H1 (cell line): ENCODE data around the gene TTC39A. TPM values are rescaled to one million over a fixed set of nuclear protein-coding genes. Genes with fewer than 3 reads are reported as not detected.

Experiments used
- CTCF ChIA-PET: fragments of 300-600 bp; sonication (Branson Sonifier 250); formaldehyde crosslinking; loops from one replicate; lab custom pipeline; 2021; ENCODE audit not compliant: partially characterized antibody; lab: Charles Lee
- POLR2A ChIA-PET: fragments of 300-600 bp; sonication (Branson Sonifier 250); formaldehyde crosslinking; loops from one replicate; lab custom pipeline; 2021; ENCODE audit warnings: inconsistent platforms; ENCODE audit not compliant: partially characterized antibody; lab: Charles Lee
- DNase-seq, 2 experiments: peaks; one replicate each; pipeline versions ENCODE4 v3.0.0 to v3.0.0-alpha.2; 2010 to 2022; ENCODE audit warnings: low spot score in 2 of 2, low read depth in 1 of 2, mixed read lengths in 1 of 2
- FAIRE-seq: peaks from 2 replicates; lab custom pipeline; 2011; peaks lifted over from hg19 to GRCh38; lab: Jason Lieb, UNC
- H2AFZ ChIP-seq: 2 replicates; pipeline ENCODE4 v1.8.1; 2012; ENCODE audit warnings: low read length, inconsistent platforms
- H2AK5ac ChIP-seq: 2 replicates; pipeline ENCODE4 v1.6.1; 2013; ENCODE audit warnings: low read depth, low read length
- H2BK120ac ChIP-seq: replicated peaks from 2 replicates; pipeline ENCODE3; 2013; ENCODE audit warnings: low read depth, low read length, inconsistent platforms
- H2BK12ac ChIP-seq: 2 replicates; pipeline ENCODE4 v1.6.1; 2013; ENCODE audit warnings: low read depth, low read length
- H2BK15ac ChIP-seq: 2 replicates; pipeline ENCODE4 v1.6.1; 2013; ENCODE audit warnings: low read length
- H2BK20ac ChIP-seq: 2 replicates; pipeline ENCODE4 v1.6.1; 2013; ENCODE audit warnings: low read length
- H2BK5ac ChIP-seq: 2 replicates; pipeline ENCODE4 v1.6.1; 2013; ENCODE audit warnings: low read depth, low read length
- H3K14ac ChIP-seq: 2 replicates; pipeline ENCODE4 v1.6.1; 2013; ENCODE audit warnings: inconsistent platforms; ENCODE audit not compliant: insufficient read length
- H3K18ac ChIP-seq: 2 replicates; pipeline ENCODE4 v1.6.1; 2013; ENCODE audit warnings: low read length; ENCODE audit errors: extremely low read depth
- H3K23ac ChIP-seq: 2 replicates; pipeline ENCODE4 v1.6.1; 2013; ENCODE audit warnings: inconsistent platforms; ENCODE audit not compliant: insufficient read length
- H3K23me2 ChIP-seq: 2 replicates; pipeline ENCODE4 v1.6.1; 2013; ENCODE audit warnings: low read depth, low read length
- H3K27ac ChIP-seq: 2 replicates; pipeline ENCODE4 v1.6.1; 2011; ENCODE audit warnings: low read depth, low read length, inconsistent platforms
- H3K27me3 ChIP-seq, 4 experiments: replicated peaks in 1 of 4; 1 replicate in 1 of 4; 2 replicates in 3 of 4; pipeline versions ENCODE4 v1.6.1 to v1.8.1; 2011 to 2013; ENCODE audit warnings: low read length in 3 of 4, mild to moderate bottlenecking in 3 of 4, inconsistent platforms in 2 of 4, mixed read lengths in 2 of 4, moderate library complexity in 1 of 4; ENCODE audit not compliant: control insufficient read depth in 3 of 4, insufficient read depth in 3 of 4; ENCODE audit errors: extremely low read depth in 1 of 4
- H3K36me3 ChIP-seq, 4 experiments: 2 replicates each; pipeline versions ENCODE4 v1.6.1 to v1.8.1; 2011 to 2013; ENCODE audit warnings: mild to moderate bottlenecking in 4 of 4, low read length in 3 of 4, moderate library complexity in 2 of 4, control low read depth in 1 of 4, inconsistent platforms in 1 of 4; ENCODE audit not compliant: insufficient read depth in 4 of 4, control insufficient read depth in 2 of 4
- H3K4ac ChIP-seq: replicated peaks from 2 replicates; pipeline ENCODE3; 2013; ENCODE audit warnings: low read length, low read depth, mixed read lengths, inconsistent platforms; ENCODE audit not compliant: insufficient read length
- H3K4me1 ChIP-seq, 4 experiments: replicated peaks in 1 of 4; 1 replicate in 1 of 4; 2 replicates in 3 of 4; pipeline versions ENCODE4 v1.6.1 to v1.8.1; 2011 to 2013; ENCODE audit warnings: low read length in 3 of 4, inconsistent platforms in 2 of 4, mixed read lengths in 1 of 4; ENCODE audit not compliant: insufficient read depth in 4 of 4, control insufficient read depth in 3 of 4
- H3K4me2 ChIP-seq, 2 experiments: 2 replicates each; pipeline versions ENCODE4 v1.6.1 to v1.8.1; 2011 to 2013; ENCODE audit warnings: low read depth in 2 of 2, low read length in 2 of 2, control low read depth in 1 of 2, inconsistent platforms in 1 of 2, mild to moderate bottlenecking in 1 of 2; ENCODE audit not compliant: insufficient read depth in 1 of 2
- H3K4me3 ChIP-seq, 4 experiments: fragments of 200-600, 300-600 bp in 1 of 4; sonication (generic), shearing (Covaris generic), sonication (Bioruptor Twin) in 1 of 4; 2 replicates each; pipeline versions ENCODE4 v1.5.1 to v1.8.1; 2011 to 2016; ENCODE audit warnings: low read length in 4 of 4, low read depth in 3 of 4, control low read depth in 2 of 4, inconsistent platforms in 2 of 4, mild to moderate bottlenecking in 2 of 4, mixed read lengths in 1 of 4, moderate library complexity in 1 of 4; ENCODE audit not compliant: insufficient read depth in 2 of 4; ENCODE audit errors: extremely low read depth in 1 of 4
- H3K56ac ChIP-seq: replicated peaks from 2 replicates; pipeline ENCODE3; 2013; ENCODE audit warnings: low read depth, mild to moderate bottlenecking, mixed read lengths, low read length, inconsistent platforms; ENCODE audit not compliant: insufficient read length
- H3K79me1 ChIP-seq: 2 replicates; pipeline ENCODE4 v1.6.1; 2013; ENCODE audit warnings: low read depth, low read length, control low read depth
- H3K79me2 ChIP-seq, 2 experiments: 2 replicates each; pipeline versions ENCODE4 v1.6.1 to v1.8.1; 2012 to 2013; ENCODE audit warnings: low read length in 2 of 2, mild to moderate bottlenecking in 2 of 2, inconsistent platforms in 1 of 2; ENCODE audit not compliant: insufficient read depth in 2 of 2, control insufficient read depth in 1 of 2
- H3K9ac ChIP-seq, 4 experiments: replicated peaks in 1 of 4; 1 replicate in 1 of 4; 2 replicates in 3 of 4; pipeline versions ENCODE4 v1.6.1 to v1.8.1; 2011 to 2013; ENCODE audit warnings: low read depth in 3 of 4, low read length in 3 of 4, control low read depth in 2 of 4, mild to moderate bottlenecking in 2 of 4, moderate library complexity in 2 of 4, inconsistent platforms in 1 of 4; ENCODE audit errors: extremely low read depth in 1 of 4
- H3K9me3 ChIP-seq, 2 experiments: 2 replicates each; pipeline versions ENCODE4 v1.6.1 to v1.8.1; 2012 to 2013; ENCODE audit warnings: mild to moderate bottlenecking in 2 of 2, moderate library complexity in 2 of 2, control low read depth in 1 of 2, inconsistent platforms in 1 of 2, low read depth in 1 of 2, low read length in 1 of 2, mixed read lengths in 1 of 2; ENCODE audit not compliant: insufficient read depth in 2 of 2
- H4K20me1 ChIP-seq, 2 experiments: replicated peaks in 1 of 2; 2 replicates each; pipeline versions ENCODE3 to v1.8.1; 2011 to 2013; ENCODE audit warnings: inconsistent platforms in 2 of 2, low read length in 2 of 2, mild to moderate bottlenecking in 1 of 2; ENCODE audit not compliant: insufficient read depth in 2 of 2, control insufficient read depth in 1 of 2
- H4K5ac ChIP-seq: 2 replicates; pipeline ENCODE4 v1.6.1; 2013; ENCODE audit warnings: low read length, low read depth, mixed read lengths, inconsistent platforms; ENCODE audit not compliant: insufficient read length
- H4K8ac ChIP-seq: 2 replicates; pipeline ENCODE4 v1.8.0; 2013; ENCODE audit warnings: mild to moderate bottlenecking, moderate library complexity, low read length, inconsistent platforms; ENCODE audit not compliant: insufficient read depth; ENCODE audit errors: extremely low read depth
- H4K91ac ChIP-seq: replicated peaks from 2 replicates; pipeline ENCODE3; 2013; ENCODE audit warnings: low read length, mixed read lengths, inconsistent platforms; ENCODE audit not compliant: insufficient read length
- CHD1 ChIP-seq: IDR thresholded peaks from 2 replicates; pipeline ENCODE4 v1.6.1; 2012; ENCODE audit warnings: low read depth, low read length, improper control_type of control experiment
- FOSL1 ChIP-seq: IDR thresholded peaks from 2 replicates; pipeline ENCODE4 v1.6.1; 2011; ENCODE audit warnings: mild to moderate bottlenecking, low read depth, low read length, moderate library complexity; ENCODE audit not compliant: insufficient read depth
- POU5F1 ChIP-seq: IDR thresholded peaks from 2 replicates; pipeline ENCODE4 v1.6.1; 2011; ENCODE audit warnings: low read depth, mild to moderate bottlenecking, low read length, moderate library complexity
- RAD21 ChIP-seq, 2 experiments: IDR thresholded peaks in 1 of 2; conservative IDR thresholded peaks in 1 of 2; 2 replicates each; pipeline ENCODE4 v1.6.1; 2011; ENCODE audit warnings: low read depth in 2 of 2, low read length in 2 of 2, improper control_type of control experiment in 1 of 2, inconsistent platforms in 1 of 2, mild to moderate bottlenecking in 1 of 2, moderate library complexity in 1 of 2
- RNF2 ChIP-seq: fragments of 200-900, 300-1000 bp; sonication (generic); IDR thresholded peaks from 2 replicates; pipeline ENCODE4 v1.7.1; 2016; ENCODE audit warnings: borderline replicate concordance, low read depth, mild to moderate bottlenecking, antibody characterized with exemption, low read length; ENCODE audit not compliant: poor library complexity, severe bottlenecking; ENCODE audit errors: missing control alignments
- SIRT6 ChIP-seq: IDR thresholded peaks from one replicate; pipeline ENCODE4 v1.7.1; 2012; ENCODE audit warnings: low read length, inconsistent platforms
- SIX5 ChIP-seq: IDR thresholded peaks from 2 replicates; pipeline ENCODE4 v1.6.1; 2011; ENCODE audit warnings: mild to moderate bottlenecking, low read depth, low read length
- TCF12 ChIP-seq: IDR thresholded peaks from 2 replicates; pipeline ENCODE4 v1.6.1; 2011; ENCODE audit warnings: low read depth, mild to moderate bottlenecking, low read length
- TEAD4 ChIP-seq: IDR thresholded peaks from 2 replicates; pipeline ENCODE4 v1.6.1; 2012; ENCODE audit warnings: low read depth, low read length, inconsistent platforms, mixed read lengths
- WGBS, 2 experiments: shearing (Covaris generic) in 1 of 2; methylation state at CpG; one replicate each; pipeline versions ENCODE4 v1.1.6 to v1.1.7; 2013 to 2015; ENCODE audit warnings: low lambda C conversion rate in 2 of 2, mixed read lengths in 2 of 2, inconsistent platforms in 1 of 2, low coverage in 1 of 2, missing lambda C conversion rate in 1 of 2; ENCODE audit not compliant: insufficient replicate concordance in 2 of 2, insufficient coverage in 1 of 2, insufficient read length in 1 of 2; ENCODE audit errors: extremely low coverage in 1 of 2, missing lambda C conversion rate in 1 of 2; 5-methylcytosine and 5-hydroxymethylcytosine counted together
- polyA plus RNA-seq, 7 experiments: library from polyadenylated mRNA; depleted of rRNA in 3 of 7; stranded (reverse) in 5 of 7; unstranded in 2 of 7; fragments of >200 nt in 5 of 7; fragments of 200-250 nt in 2 of 7; gene quantifications; 1 replicate in 5 of 7; 2 replicates in 1 of 7; 4 replicates in 1 of 7; pipeline versions ENCODE4 v1.2.1 to v1.2.3, GENCODE V29; 2011 to 2013; ENCODE audit warnings: missing spikeins in 2 of 7, mixed read lengths in 2 of 7
- total RNA-seq: library from RNA; stranded (reverse); fragmentation: NEBNext Ultra II Directional; extraction: Animal tissue kit (Norgen Biotek cat#: 25700); gene quantifications from 2 replicates; pipeline ENCODE4 v1.2.1, GENCODE V29; 2021

Gene TTC39A
- total and polyA plus RNA-seq, 2 of the 8 experiments (the other 6 are each of a cell fraction or from before 2014, with no cell fraction given) = 5.5 to 5.8 TPM

- TF ChIP-seq TEAD4 (no peak), POU5F1 (no peak), CHD1 (no peak), SIRT6 (no peak), RNF2 (no peak), SIX5 (no peak), TCF12 (no peak), FOSL1 (no peak), RAD21 (IDR thresholded peaks at IDR 0.05 in 1 of 2, conservative IDR thresholded peaks at IDR 0.05 in 1 of 2; ENCODE audit: low read depth in 2 of 2, low read length in 2 of 2) (no peak)
- Histone ChIP-seq H2AK5ac (no peak overlapping the region), H3K79me1 (no peaks in the 10 kb centered on the region), H2BK5ac (no peak overlapping the region), H3K4ac (no peak overlapping the region), H3K27me3 (no peaks in the 10 kb centered on the region), H3K9ac (no peak overlapping the region), H3K56ac (no peak overlapping the region), H2BK12ac (no peak overlapping the region), H4K5ac (no peak overlapping the region), H2BK15ac (no peak overlapping the region), H3K27ac (no peak overlapping the region), H4K8ac (no peak overlapping the region), H3K18ac (no peak overlapping the region), H3K23ac (no peak overlapping the region), H2BK120ac (no peak overlapping the region), H3K14ac (no peak overlapping the region), H3K4me2 (no peak overlapping the region), H3K23me2 (no peaks in the 10 kb centered on the region), H4K20me1 (no peaks in the 10 kb centered on the region), H2AFZ (no peak overlapping the region), H4K91ac (no peak overlapping the region), H3K4me1 (no peaks in the 10 kb centered on the region), H2BK20ac (no peak overlapping the region), H3K36me3 (peaks cover 0 to 16% (median 4%) of the 10 kb centered on the region in 4 experiments; a peak in 2 of 8 replicates), H3K79me2 (no peaks in the 10 kb centered on the region), H3K9me3 (no peaks in the 10 kb centered on the region), H3K4me3 (no peak overlapping the region)
- FAIRE-seq (no peak), DNase-seq (peak in 1 of 2 experiments; percentile 2)
- ChIA-PET POLR2A (no interaction called here), CTCF (no interaction called here)
- 95% methylated on average over 6 of the region's 6 CpGs; no CpG with 5 or more reads in 1 of the 2 experiments for WGBS, 2 experiments
Observed at GRCh38 chr1:51274676-51275075, 55.7 kb downstream of the TTC39A start.
